ENCODE data around the gene SH2D6. TPM values are rescaled to one million over a fixed set of nuclear protein-coding genes. Genes with fewer than 3 reads are reported as not detected.

Gene SH2D6
- total RNA-seq, 4 donors from 2014 or later, result not detected

- intact Hi-C loops (cut with DNase I; ENCODE audit: low total_unique reads), result no loop called here
- TF ChIP-seq POLR2A (IDR thresholded peaks at IDR 0.05) (no peak), CTCF (IDR thresholded peaks at IDR 0.05) (no peak)
- H3K36me3 ChIP-seq, result no peaks in the 10 kb centered on the region
- H3K27me3 ChIP-seq, result no peaks in the 10 kb centered on the region
- H3K4me1 ChIP-seq, result peaks cover 0 to 8% of the 10 kb centered on the region in 2 donors
- no peak overlapping the region for H3K27ac ChIP-seq
- no peaks in the 10 kb centered on the region for H3K9me3 ChIP-seq
- H3K4me3 ChIP-seq, result no peak overlapping the region
- no peak for DNase-seq
Measured at GRCh38 chr2:85423525-85423924, 5.0 kb downstream of the SH2D6 start.

- Histone ChIP-seq H3K27me3 (no peaks in the 10 kb centered on the region), H3K36me3 (no peaks in the 10 kb centered on the region), H3K9me3 (no peaks in the 10 kb centered on the region), H3K4me3 (no peak overlapping the region), H3K27ac (no peak overlapping the region), H3K4me1 (no peaks in the 10 kb centered on the region)
- intact Hi-C loops (cut with DNase I; ENCODE audit: low total_unique reads), result no loop called here
- DNase-seq, result no peak
- TF ChIP-seq POLR2A (IDR thresholded peaks at IDR 0.05) (no peak), CTCF (IDR thresholded peaks at IDR 0.05) (no peak)
Measured at GRCh38 chr2:85425588-85425987, 7.1 kb downstream of the SH2D6 start.

DNA sequence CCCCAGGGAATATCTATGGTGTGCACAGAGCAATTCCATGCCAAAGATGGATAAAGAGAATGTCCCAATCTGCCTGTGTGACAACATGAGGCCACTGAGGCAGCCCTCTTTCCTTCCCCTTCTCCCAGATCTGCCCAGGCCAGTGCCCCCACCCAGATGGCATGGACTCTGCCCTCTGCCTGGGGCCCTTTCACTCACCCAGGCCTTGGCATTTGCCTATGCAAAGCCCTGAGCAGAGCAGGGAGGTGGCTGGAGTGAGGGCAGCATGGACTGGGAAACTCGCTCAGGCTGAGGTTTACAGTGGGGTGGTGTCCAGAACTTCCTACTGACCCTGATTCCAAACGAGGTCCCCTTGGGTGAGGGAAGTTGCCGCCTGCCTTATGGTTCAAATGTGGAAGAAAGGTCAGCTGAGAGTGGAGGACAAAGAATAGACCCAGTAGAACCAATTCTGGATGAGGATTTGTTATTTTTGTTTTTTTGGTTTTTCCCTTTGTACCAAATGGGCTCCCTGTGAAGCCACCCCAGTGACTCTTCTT, 8.9 kb downstream of the SH2D6 start:
- Histone ChIP-seq H3K4me3 (no peak overlapping the region), H3K9me3 (no peaks in the 10 kb centered on the region), H3K27me3 (no peaks in the 10 kb centered on the region), H3K27ac (no peak overlapping the region), H3K4me1 (no peaks in the 10 kb centered on the region), H3K36me3 (no peaks in the 10 kb centered on the region)
- TF ChIP-seq CTCF (IDR thresholded peaks at IDR 0.05) (no peak), POLR2A (IDR thresholded peaks at IDR 0.05) (no peak)
- DNase-seq, result no peak
- intact Hi-C loops (cut with DNase I; ENCODE audit: low total_unique reads), result no loop called here

- Histone ChIP-seq H3K36me3 (no peaks in the 10 kb centered on the region), H3K9me3 (no peaks in the 10 kb centered on the region), H3K4me1 (no peaks in the 10 kb centered on the region), H3K27me3 (no peaks in the 10 kb centered on the region), H3K4me3 (no peak overlapping the region), H3K27ac (no peak overlapping the region)
- TF ChIP-seq CTCF (IDR thresholded peaks at IDR 0.05), result no peak
- TF ChIP-seq POLR2A (IDR thresholded peaks at IDR 0.05), result no peak
- DNase-seq, result no peak
- intact Hi-C loops (cut with DNase I; ENCODE audit: low total_unique reads), result no loop called here
Measured at GRCh38 chr2:85428343-85428881, 9.9 kb downstream of the SH2D6 start.

DNA sequence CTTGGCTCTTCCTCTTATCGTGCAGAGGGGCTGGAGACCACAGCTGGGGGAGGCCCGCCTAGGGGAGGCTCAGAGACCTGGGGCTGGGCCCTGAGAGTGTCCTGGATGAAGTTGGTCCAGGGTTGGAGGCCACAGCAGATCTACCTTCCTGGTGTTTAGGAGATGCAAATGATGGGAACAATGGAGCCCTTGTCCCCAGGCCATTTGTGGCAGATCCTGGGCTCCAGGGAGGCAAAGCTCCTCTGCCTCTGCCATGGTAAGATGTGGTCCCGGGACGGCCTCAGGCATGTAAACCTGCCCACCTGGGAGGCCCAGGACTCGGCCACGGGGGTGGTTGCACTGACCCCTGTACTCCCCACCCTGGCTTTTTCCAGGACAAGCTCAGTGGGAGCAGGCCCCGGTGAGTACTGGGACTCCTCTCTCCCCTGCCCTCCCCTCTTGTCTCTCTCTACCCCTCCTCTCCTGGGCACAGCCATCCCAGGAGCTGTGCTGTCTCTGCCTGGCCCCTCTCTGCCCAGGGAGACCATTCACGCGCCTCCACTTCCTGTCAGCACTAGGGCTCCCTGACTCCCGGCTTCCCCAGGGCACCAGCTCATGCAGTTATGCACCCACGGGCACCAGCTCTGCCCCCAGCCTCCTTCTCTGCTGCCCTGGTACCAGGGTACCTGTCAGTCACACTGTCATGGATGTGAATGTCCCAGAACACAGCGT, 10.9 kb downstream of the SH2D6 start:
- intact Hi-C loops (cut with DNase I; ENCODE audit: low total_unique reads), result no loop called here
- no peak for TF ChIP-seq POLR2A (IDR thresholded peaks at IDR 0.05)
- TF ChIP-seq CTCF (IDR thresholded peaks at IDR 0.05), result no peak
- no peak for DNase-seq

More for the DNA sequence above, 10.9 kb downstream of the SH2D6 start:
- Histone ChIP-seq H3K27ac (no peak overlapping the region), H3K4me1 (no peaks in the 10 kb centered on the region), H3K4me3 (no peak overlapping the region), H3K9me3 (no peaks in the 10 kb centered on the region), H3K36me3 (no peaks in the 10 kb centered on the region), H3K27me3 (no peaks in the 10 kb centered on the region)
